Measurements from ENCODE around the gene OR2AK2. TPM values are rescaled to one million over a fixed set of nuclear protein-coding genes. Genes with fewer than 3 reads are reported as not detected.

The OR2AK2 gene
- total and polyA plus RNA-seq, 9 of the 15 experiments (the other 6 are each of a cell fraction or from before 2014, with no cell fraction given): 0.10 TPM; not detected in 8

DNA sequence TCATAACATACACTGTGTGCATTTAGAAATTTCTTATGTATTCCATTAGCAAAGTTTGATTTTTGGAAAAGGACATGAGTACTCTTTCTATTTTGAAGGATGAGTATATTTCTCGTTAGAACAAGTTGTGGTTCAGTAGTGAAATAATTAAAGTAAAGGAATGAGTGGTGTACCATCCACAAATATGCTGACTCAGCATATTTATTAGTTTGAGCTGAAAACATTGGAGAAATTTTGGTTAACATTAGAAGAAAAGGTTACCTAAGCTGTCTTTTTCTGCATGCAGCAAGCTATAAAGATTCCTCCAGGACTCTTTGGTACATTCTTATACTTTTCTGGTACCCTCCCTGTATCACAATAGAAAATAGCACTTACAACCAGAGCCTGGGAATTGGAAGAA is 42.7 kb downstream of the OR2AK2 start:
- intact Hi-C loops (cut with micrococcal nuclease): no loop called here
- 0% methylated on average over 1 of the region's 1 CpG for WGBS (ENCODE audit: insufficient coverage, low coverage, missing lambda C conversion rate)
- no peak overlapping the region for H3K9ac ChIP-seq (ENCODE audit: insufficient read depth in 1 of 2, low read depth in 2 of 2, low read length in 2 of 2)
- ChIA-PET POLR2A (no interaction called here), CTCF (ENCODE audit: low intra/inter-chr PET ratio) (no interaction called here)
- ATAC-seq (no peak), DNase-seq (ENCODE audit: extremely low read depth in 1 of 4, low spot score in 3 of 4) (no peak), FAIRE-seq (no peak)
- no peaks in the 10 kb centered on the region for H3K4me1 ChIP-seq (replicated peaks in 1 of 2; ENCODE audit: control insufficient read depth in 2 of 2, insufficient read depth in 2 of 2, low read length in 2 of 2)
- in situ Hi-C loops (cut with MboI): no loop called here
- no peaks in the 10 kb centered on the region for H3K9me1 ChIP-seq (ENCODE audit: control insufficient read depth, insufficient read depth, low read length)
- H3K79me2 ChIP-seq (ENCODE audit: control insufficient read depth, insufficient read depth, low read length): no peaks in the 10 kb centered on the region
- TF ChIP-seq BACH1 (tag; IDR thresholded peaks at IDR 0.05): peak; percentile 44; the same call in 1 of the 2 replicates
- TF ChIP-seq BRCA1 (IDR thresholded peaks at IDR 0.05): no peak
- no peak for TF ChIP-seq BRCA1 (CRISPR knock-in tag; IDR thresholded peaks at IDR 0.05)
- TF ChIP-seq HEY1 (CRISPR knock-in tag; IDR thresholded peaks at IDR 0.05; ENCODE audit: borderline replicate concordance): no peak
- TF ChIP-seq, protein P1, sequence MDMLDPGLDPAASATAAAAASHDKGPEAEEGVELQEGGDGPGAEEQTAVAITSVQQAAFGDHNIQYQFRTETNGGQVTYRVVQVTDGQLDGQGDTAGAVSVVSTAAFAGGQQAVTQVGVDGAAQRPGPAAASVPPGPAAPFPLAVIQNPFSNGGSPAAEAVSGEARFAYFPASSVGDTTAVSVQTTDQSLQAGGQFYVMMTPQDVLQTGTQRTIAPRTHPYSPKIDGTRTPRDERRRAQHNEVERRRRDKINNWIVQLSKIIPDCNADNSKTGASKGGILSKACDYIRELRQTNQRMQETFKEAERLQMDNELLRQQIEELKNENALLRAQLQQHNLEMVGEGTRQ (CRISPR knock-in tag; IDR thresholded peaks at IDR 0.05): no peak
- peak; percentile 99 for TF ChIP-seq MAFG (tag; conservative IDR thresholded peaks at IDR 0.05)
- TF ChIP-seq ZNF232 (CRISPR knock-in tag; IDR thresholded peaks at IDR 0.05): no peak
- TF ChIP-seq, protein P2, sequence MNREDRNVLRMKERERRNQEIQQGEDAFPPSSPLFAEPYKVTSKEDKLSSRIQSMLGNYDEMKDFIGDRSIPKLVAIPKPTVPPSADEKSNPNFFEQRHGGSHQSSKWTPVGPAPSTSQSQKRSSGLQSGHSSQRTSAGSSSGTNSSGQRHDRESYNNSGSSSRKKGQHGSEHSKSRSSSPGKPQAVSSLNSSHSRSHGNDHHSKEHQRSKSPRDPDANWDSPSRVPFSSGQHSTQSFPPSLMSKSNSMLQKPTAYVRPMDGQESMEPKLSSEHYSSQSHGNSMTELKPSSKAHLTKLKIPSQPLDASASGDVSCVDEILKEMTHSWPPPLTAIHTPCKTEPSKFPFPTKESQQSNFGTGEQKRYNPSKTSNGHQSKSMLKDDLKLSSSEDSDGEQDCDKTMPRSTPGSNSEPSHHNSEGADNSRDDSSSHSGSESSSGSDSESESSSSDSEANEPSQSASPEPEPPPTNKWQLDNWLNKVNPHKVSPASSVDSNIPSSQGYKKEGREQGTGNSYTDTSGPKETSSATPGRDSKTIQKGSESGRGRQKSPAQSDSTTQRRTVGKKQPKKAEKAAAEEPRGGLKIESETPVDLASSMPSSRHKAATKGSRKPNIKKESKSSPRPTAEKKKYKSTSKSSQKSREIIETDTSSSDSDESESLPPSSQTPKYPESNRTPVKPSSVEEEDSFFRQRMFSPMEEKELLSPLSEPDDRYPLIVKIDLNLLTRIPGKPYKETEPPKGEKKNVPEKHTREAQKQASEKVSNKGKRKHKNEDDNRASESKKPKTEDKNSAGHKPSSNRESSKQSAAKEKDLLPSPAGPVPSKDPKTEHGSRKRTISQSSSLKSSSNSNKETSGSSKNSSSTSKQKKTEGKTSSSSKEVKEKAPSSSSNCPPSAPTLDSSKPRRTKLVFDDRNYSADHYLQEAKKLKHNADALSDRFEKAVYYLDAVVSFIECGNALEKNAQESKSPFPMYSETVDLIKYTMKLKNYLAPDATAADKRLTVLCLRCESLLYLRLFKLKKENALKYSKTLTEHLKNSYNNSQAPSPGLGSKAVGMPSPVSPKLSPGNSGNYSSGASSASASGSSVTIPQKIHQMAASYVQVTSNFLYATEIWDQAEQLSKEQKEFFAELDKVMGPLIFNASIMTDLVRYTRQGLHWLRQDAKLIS (CRISPR knock-in tag; IDR thresholded peaks at IDR 0.05): no peak
- TF ChIP-seq C11orf30 (IDR thresholded peaks at IDR 0.05; ENCODE audit: low read depth): peak; percentile 98
- TF ChIP-seq, protein P3, sequence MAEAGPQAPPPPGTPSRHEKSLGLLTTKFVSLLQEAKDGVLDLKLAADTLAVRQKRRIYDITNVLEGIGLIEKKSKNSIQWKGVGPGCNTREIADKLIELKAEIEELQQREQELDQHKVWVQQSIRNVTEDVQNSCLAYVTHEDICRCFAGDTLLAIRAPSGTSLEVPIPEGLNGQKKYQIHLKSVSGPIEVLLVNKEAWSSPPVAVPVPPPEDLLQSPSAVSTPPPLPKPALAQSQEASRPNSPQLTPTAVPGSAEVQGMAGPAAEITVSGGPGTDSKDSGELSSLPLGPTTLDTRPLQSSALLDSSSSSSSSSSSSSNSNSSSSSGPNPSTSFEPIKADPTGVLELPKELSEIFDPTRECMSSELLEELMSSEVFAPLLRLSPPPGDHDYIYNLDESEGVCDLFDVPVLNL (CRISPR knock-in tag; IDR thresholded peaks at IDR 0.05; ENCODE audit: low read depth): no peak
- no peak for TF ChIP-seq ETV1 (tag; conservative IDR thresholded peaks at IDR 0.05; ENCODE audit: low read depth)
- peak; percentile 99 for TF ChIP-seq ZNF316 (IDR thresholded peaks at IDR 0.05)
- TF ChIP-seq ZKSCAN1 (IDR thresholded peaks at IDR 0.05; ENCODE audit: low read depth, low read length): no peak
- no peak for TF ChIP-seq ELF1 (tag; IDR thresholded peaks at IDR 0.05)
- peak; percentile 100 for TF ChIP-seq MAFK (IDR thresholded peaks at IDR 0.05; ENCODE audit: low read length)
- peak; percentile 100 for TF ChIP-seq MAFF (IDR thresholded peaks at IDR 0.05; ENCODE audit: low read length)
- TF ChIP-seq ZNF165 (CRISPR knock-in tag; IDR thresholded peaks at IDR 0.05; ENCODE audit: borderline replicate concordance): no peak
- no peaks in the 10 kb centered on the region for H4K20me1 ChIP-seq (replicated peaks; ENCODE audit: control insufficient read depth, insufficient read depth, low read length)
- H3K36me3 ChIP-seq (ENCODE audit: control insufficient read depth, insufficient read depth, low read length): no peaks in the 10 kb centered on the region
- H3K27me3 ChIP-seq (ENCODE audit: control insufficient read depth in 2 of 2, insufficient read depth in 2 of 2, low read length in 2 of 2): no peaks in the 10 kb centered on the region
- no peak overlapping the region for H3K4me2 ChIP-seq (ENCODE audit: insufficient read depth, low read length)
- no TSS peak for BruUV-seq (replicated peaks)
- peaks cover 3% of the 10 kb centered on the region for H3K9me3 ChIP-seq (replicated peaks; ENCODE audit: control insufficient read depth, insufficient read depth, low read depth, low read length)
- H3K4me3 ChIP-seq: no peak overlapping the region
- no peak overlapping the region for H2AFZ ChIP-seq (ENCODE audit: low read depth, low read length)
- no peak overlapping the region for H3K27ac ChIP-seq (ENCODE audit: extremely low read depth, low read depth, low read length)

Data from K562 (cell line).